ENCODE results near the gene BCAS3. TPM values are rescaled to one million over a fixed set of nuclear protein-coding genes. Genes with fewer than 3 reads are reported as not detected.

BCAS3 gene
- total and polyA plus RNA-seq, 2 experiments from 2014 or later = 18.0 to 20.2 TPM

- Histone ChIP-seq H3K79me2 (ENCODE audit: insufficient read depth) (no peaks in the 10 kb centered on the region), H3F3A (ENCODE audit: insufficient read depth) (no peaks in the 10 kb centered on the region), H3K9me3 (ENCODE audit: low read depth) (no peaks in the 10 kb centered on the region), H3K36me3 (ENCODE audit: low read depth) (no peaks in the 10 kb centered on the region), H4K20me1 (ENCODE audit: insufficient read depth) (no peaks in the 10 kb centered on the region), H3K4me2 (ENCODE audit: unreplicated experiment) (no peak overlapping the region), H2AFZ (no peak overlapping the region), H3K27ac (no peak overlapping the region), H3K9ac (no peak overlapping the region), H3K27me3 (replicated peaks; ENCODE audit: insufficient read depth) (peaks cover 36% of the 10 kb centered on the region), H3K9me2 (ENCODE audit: insufficient read depth) (no peaks in the 10 kb centered on the region), H3K4me3 (no peak overlapping the region), H3K4me1 (ENCODE audit: insufficient read depth) (peaks cover 8% of the 10 kb centered on the region; the same call in 1 of the 2 replicates)
- in situ Hi-C loops (cut with MboI) = no loop called here
- 20 to 22% methylated on average over 4 of the region's 4 CpGs for WGBS, 2 experiments (ENCODE audit: low coverage in 1 of 2, low lambda C conversion rate in 2 of 2, missing lambda C conversion rate in 2 of 2)
- DNase-seq = no peak
- TF ChIP-seq EZH2phosphoT487 (IDR thresholded peaks at IDR 0.05; ENCODE audit: insufficient read depth, low read depth) (no peak), EZH2 (IDR thresholded peaks at IDR 0.05; ENCODE audit: insufficient read depth, poor library complexity, severe bottlenecking) (no peak)
Measured at GRCh38 chr17:61420052-61420451, 742.4 kb downstream of the BCAS3 start.

GRCh38 chr17:61420745-61421398, 743.2 kb downstream of the BCAS3 start:
- Histone ChIP-seq H4K20me1 (ENCODE audit: insufficient read depth) (no peaks in the 10 kb centered on the region), H3K36me3 (ENCODE audit: low read depth) (no peaks in the 10 kb centered on the region), H3F3A (ENCODE audit: insufficient read depth) (no peaks in the 10 kb centered on the region), H3K9me2 (ENCODE audit: insufficient read depth) (no peaks in the 10 kb centered on the region), H2AFZ (no peak overlapping the region), H3K79me2 (ENCODE audit: insufficient read depth) (no peaks in the 10 kb centered on the region), H3K9ac (no peak overlapping the region), H3K4me2 (ENCODE audit: unreplicated experiment) (no peak overlapping the region), H3K4me1 (ENCODE audit: insufficient read depth) (peaks cover 6% of the 10 kb centered on the region; the same call in 1 of the 2 replicates), H3K4me3 (no peak overlapping the region), H3K9me3 (ENCODE audit: low read depth) (no peaks in the 10 kb centered on the region), H3K27ac (no peak overlapping the region), H3K27me3 (replicated peaks; ENCODE audit: insufficient read depth) (peaks cover 36% of the 10 kb centered on the region)
- no peak for DNase-seq
- TF ChIP-seq EZH2phosphoT487 (IDR thresholded peaks at IDR 0.05; ENCODE audit: insufficient read depth, low read depth) (no peak), EZH2 (IDR thresholded peaks at IDR 0.05; ENCODE audit: insufficient read depth, poor library complexity, severe bottlenecking) (no peak)
- 75 to 78% methylated on average over 4 of the region's 4 CpGs for WGBS, 2 experiments (ENCODE audit: low coverage in 1 of 2, low lambda C conversion rate in 2 of 2, missing lambda C conversion rate in 2 of 2)
- in situ Hi-C loops (cut with MboI) = no loop called here

GRCh38 chr17:61421460-61421859, 743.8 kb downstream of the BCAS3 start:
- Histone ChIP-seq H3K4me3 (no peak overlapping the region), H3K9ac (no peak overlapping the region), H3K27ac (no peak overlapping the region), H3K9me3 (ENCODE audit: low read depth) (no peaks in the 10 kb centered on the region), H3K36me3 (ENCODE audit: low read depth) (no peaks in the 10 kb centered on the region), H3K4me1 (ENCODE audit: insufficient read depth) (peaks cover 2% of the 10 kb centered on the region; the same call in 1 of the 2 replicates), H3K79me2 (ENCODE audit: insufficient read depth) (no peaks in the 10 kb centered on the region), H4K20me1 (ENCODE audit: insufficient read depth) (no peaks in the 10 kb centered on the region), H3K9me2 (ENCODE audit: insufficient read depth) (no peaks in the 10 kb centered on the region), H3F3A (ENCODE audit: insufficient read depth) (no peaks in the 10 kb centered on the region), H3K4me2 (ENCODE audit: unreplicated experiment) (no peak overlapping the region), H2AFZ (no peak overlapping the region), H3K27me3 (replicated peaks; ENCODE audit: insufficient read depth) (peaks cover 36% of the 10 kb centered on the region)
- in situ Hi-C loops (cut with MboI) = no loop called here
- WGBS, 2 experiments (ENCODE audit: low coverage in 1 of 2, low lambda C conversion rate in 2 of 2, missing lambda C conversion rate in 2 of 2) = 77 to 78% methylated on average over 4 of the region's 4 CpGs
- DNase-seq = no peak
- TF ChIP-seq EZH2phosphoT487 (IDR thresholded peaks at IDR 0.05; ENCODE audit: insufficient read depth, low read depth) = no peak
- TF ChIP-seq EZH2 (IDR thresholded peaks at IDR 0.05; ENCODE audit: insufficient read depth, poor library complexity, severe bottlenecking) = no peak

- no peak overlapping the region for H3K4me3 ChIP-seq
- no peak overlapping the region for H2AFZ ChIP-seq
- H4K20me1 ChIP-seq (ENCODE audit: insufficient read depth) = no peaks in the 10 kb centered on the region
- 31 to 40% methylated on average over 5 of the region's 5 CpGs for WGBS, 2 experiments (ENCODE audit: low coverage in 1 of 2, low lambda C conversion rate in 2 of 2, missing lambda C conversion rate in 2 of 2)
- no peaks in the 10 kb centered on the region for H3K9me3 ChIP-seq (ENCODE audit: low read depth)
- no peak for TF ChIP-seq EZH2phosphoT487 (IDR thresholded peaks at IDR 0.05; ENCODE audit: insufficient read depth, low read depth)
- TF ChIP-seq EZH2 (IDR thresholded peaks at IDR 0.05; ENCODE audit: insufficient read depth, poor library complexity, severe bottlenecking) = no peak
- H3F3A ChIP-seq (ENCODE audit: insufficient read depth) = peaks cover 3% of the 10 kb centered on the region; the same call in 1 of the 2 replicates
- H3K36me3 ChIP-seq (ENCODE audit: low read depth) = no peaks in the 10 kb centered on the region
- H3K79me2 ChIP-seq (ENCODE audit: insufficient read depth) = no peaks in the 10 kb centered on the region
- DNase-seq = no peak
- peaks cover 36% of the 10 kb centered on the region for H3K27me3 ChIP-seq (replicated peaks; ENCODE audit: insufficient read depth)
- no peaks in the 10 kb centered on the region for H3K9me2 ChIP-seq (ENCODE audit: insufficient read depth)
- no peak overlapping the region for H3K4me2 ChIP-seq (ENCODE audit: unreplicated experiment)
- H3K4me1 ChIP-seq (ENCODE audit: insufficient read depth) = peaks cover 10% of the 10 kb centered on the region; the same call in 1 of the 2 replicates
- no peak overlapping the region for H3K27ac ChIP-seq
- in situ Hi-C loops (cut with MboI) = no loop called here
- no peak overlapping the region for H3K9ac ChIP-seq
Measured at GRCh38 chr17:61422116-61422799, 744.6 kb downstream of the BCAS3 start.
